NCI-H460 (cell line): Measurements from ENCODE around the gene MYH14. TPM values are rescaled to one million over a fixed set of nuclear protein-coding genes. Genes with fewer than 3 reads are reported as not detected.
"Not testable (repeated sequence)": the region's sequence is repeated elsewhere in the genome, so short reads cannot be mapped to it uniquely, and the experiment has no call there.

Source experiments
- DNase-seq: peaks from one replicate; pipeline ENCODE4 v3.0.0-alpha.2; 2016; ENCODE audit warnings: low read depth; ENCODE audit errors: extremely low read depth
- small RNA-seq, 2 experiments: library from RNA; depleted of rRNA; stranded (forward); fragments of <200 nt; gene quantifications; one replicate each; pipeline ENCODE3, GENCODE V24; 2014
- total RNA-seq: library from RNA; depleted of rRNA; stranded (reverse); fragments of >200 nt; shearing (Covaris generic); gene quantifications from 2 replicates; pipeline ENCODE4 v1.2.3, GENCODE V29; 2014; rRNA removed

Gene MYH14
- total RNA-seq, 1 experiment from 2014 or later, result 3.0 TPM

GRCh38 chr19:50353487-50353880, 150.1 kb downstream of the MYH14 start:
- DNase-seq, result not testable (repeated sequence)

GRCh38 chr19:50356691-50357177, 153.3 kb downstream of the MYH14 start:
- DNase-seq, result no peak

- peak; percentile 46 for DNase-seq
These were observed 154.0 kb downstream of the MYH14 start for GRCh38 chr19:50357178-50358100.

DNA sequence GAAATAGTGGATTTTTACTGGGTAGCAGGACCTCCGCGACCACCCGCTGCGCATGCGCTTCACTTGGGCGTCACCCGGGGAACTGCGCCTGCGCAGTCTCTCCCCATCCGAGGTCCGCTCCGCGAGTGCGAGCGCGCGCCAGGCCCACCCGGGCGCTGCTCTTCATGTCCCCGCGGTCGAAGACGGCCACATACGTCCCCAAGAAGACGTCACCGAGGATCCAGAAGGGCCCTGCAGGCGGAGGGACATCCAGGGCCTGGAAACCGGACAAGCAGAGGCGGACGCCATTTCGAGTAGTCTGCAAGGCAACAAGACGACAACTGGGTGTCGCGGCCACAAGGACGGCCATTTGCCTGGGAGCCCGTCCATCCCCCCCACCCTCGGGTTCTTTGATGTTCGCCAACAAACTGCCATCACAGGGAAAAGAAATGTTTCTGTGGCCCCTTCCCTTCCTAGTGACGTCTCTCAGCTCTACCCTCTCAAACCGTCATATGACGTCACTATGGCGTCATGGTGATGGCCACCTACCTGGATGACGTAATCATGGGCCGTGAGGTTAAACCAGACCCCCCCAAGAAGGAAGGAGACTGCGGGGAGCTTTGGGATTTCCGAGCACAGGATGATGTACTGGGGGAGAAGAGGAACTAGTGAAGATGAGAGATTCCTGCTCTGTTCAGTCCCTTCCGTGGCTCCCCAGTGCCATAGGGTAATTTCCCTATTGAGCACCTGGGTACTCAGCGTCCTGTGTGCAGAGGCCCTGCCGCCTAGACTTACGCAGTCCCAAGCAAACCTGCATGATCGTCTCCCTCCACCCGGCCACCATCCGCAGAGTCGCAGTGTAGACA, 155.3 kb downstream of the MYH14 start:
- DNase-seq, result no peak

DNA sequence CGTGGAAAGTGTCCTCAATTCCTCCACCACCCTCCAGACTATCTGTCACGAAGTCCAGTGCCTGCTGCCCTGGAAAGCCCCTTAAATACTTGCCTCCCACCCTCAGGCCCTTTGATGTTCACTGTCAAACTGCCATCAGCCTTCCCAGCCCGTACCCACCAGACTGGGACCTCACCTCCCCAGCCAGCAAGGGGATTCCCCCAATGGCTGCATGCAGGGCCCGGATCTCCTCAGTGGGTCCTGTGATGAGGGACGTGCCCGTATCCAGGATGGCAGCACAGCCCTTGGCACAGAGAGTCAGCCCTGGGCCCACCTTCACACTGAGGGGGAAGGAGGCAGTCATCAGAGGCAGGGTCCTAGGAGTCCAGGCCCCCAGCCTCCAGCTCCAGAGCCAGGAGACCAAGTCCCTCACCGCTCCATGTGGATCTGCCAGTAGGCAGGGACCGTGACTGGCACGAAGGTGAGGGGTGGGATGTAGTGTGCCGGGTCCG, 156.0 kb downstream of the MYH14 start:
- no peak for DNase-seq

Small RNAs within 50 kb of the gene (small RNA-seq; reads per million reads assigned to genes)
- 0 reads per million in 2 experiments for gene RF00017

Other genes starting within 250 kb of the MYH14 start
- not detected in 2 replicates for gene SIGLEC11, start 242.4 kb upstream of the MYH14 start, total RNA-seq
- gene VRK3, start 178.2 kb upstream of the MYH14 start, total RNA-seq, result 17.8 and 19.4 TPM in 2 replicates
- gene ZNF473, start 177.6 kb upstream of the MYH14 start, total RNA-seq, result 9.3 and 9.5 TPM in 2 replicates
- not detected in 2 replicates for gene IZUMO2, start 40.3 kb upstream of the MYH14 start, total RNA-seq
- gene KCNC3, start 125.8 kb downstream of the MYH14 start, total RNA-seq, result 0.27 and 0.87 TPM in 2 replicates
- 0.49 TPM in 1 of 2 replicates, not detected in the other for gene NAPSA, start 162.0 kb downstream of the MYH14 start, total RNA-seq
- 52.0 and 55.8 TPM in 2 replicates for gene NR1H2, start 172.8 kb downstream of the MYH14 start, total RNA-seq
- gene POLD1, start 180.7 kb downstream of the MYH14 start, total RNA-seq, result 18.7 and 20.9 TPM in 2 replicates
- gene SPIB, start 215.3 kb downstream of the MYH14 start, total RNA-seq, result not detected in 2 replicates
- gene MYBPC2, start 229.3 kb downstream of the MYH14 start, total RNA-seq, result not detected in 2 replicates